ENCODE results near the gene PHF21B. TPM values are rescaled to one million over a fixed set of nuclear protein-coding genes. Genes with fewer than 3 reads are reported as not detected.

The PHF21B gene
- polyA plus RNA-seq, 1 donor (not counting 4 experiments of a cell fraction or from before 2014, with no cell fraction given) = not detected

GRCh38 chr22:44964722-44965078 lies 45.1 kb downstream of the PHF21B start:
- H3K9ac ChIP-seq (ENCODE audit: control insufficient read depth, extremely low read depth, insufficient read depth, low read length) = no peak overlapping the region
- no peaks in the 10 kb centered on the region for H3K9me3 ChIP-seq (ENCODE audit: control insufficient read depth, low read depth, low read length)
- dilution Hi-C loops (cut with MboI; ENCODE audit: extremely low pct_ligation_motif_present, low sequenced_read_pairs) = no loop called here
- H3K36me3 ChIP-seq (ENCODE audit: control insufficient read depth in 2 of 2, extremely low read depth in 1 of 2, insufficient read depth in 2 of 2, low read length in 2 of 2) = no peaks in the 10 kb centered on the region
- H3K27me3 ChIP-seq (ENCODE audit: control insufficient read depth, extremely low read depth, insufficient read depth, low read length) = no peaks in the 10 kb centered on the region
- H3K27ac ChIP-seq (ENCODE audit: control insufficient read depth, insufficient read depth, low read length) = no peak overlapping the region
- FAIRE-seq = no peak
- H3K4me3 ChIP-seq (ENCODE audit: control insufficient read depth in 2 of 3, extremely low read depth in 1 of 3, insufficient read depth in 2 of 3, low read depth in 1 of 3, low read length in 3 of 3) = no peak overlapping the region
- no peaks in the 10 kb centered on the region for H3K79me2 ChIP-seq (ENCODE audit: control insufficient read depth, insufficient read depth, low read length)
- H4K20me1 ChIP-seq (ENCODE audit: control insufficient read depth, extremely low read depth, insufficient read depth, low read length) = no peaks in the 10 kb centered on the region
- H2AFZ ChIP-seq (ENCODE audit: control insufficient read depth, low read length) = no peak overlapping the region
- TF ChIP-seq CTCF (optimal IDR thresholded peaks at IDR 0.05 in 1 of 3, IDR thresholded peaks at IDR 0.05 in 1 of 3, conservative IDR thresholded peaks at IDR 0.05 in 1 of 3; ENCODE audit: extremely low read depth in 1 of 3, insufficient read depth in 2 of 3, low read length in 3 of 3) (no peak), EZH2 (IDR thresholded peaks at IDR 0.05; ENCODE audit: low read length) (no peak)
- H3K4me1 ChIP-seq (ENCODE audit: control insufficient read depth, extremely low read depth, insufficient read depth, low read length) = no peaks in the 10 kb centered on the region
- DNase-seq (ENCODE audit: low read depth, low spot score) = no peak
- H3K4me2 ChIP-seq (ENCODE audit: control insufficient read depth, extremely low read depth, insufficient read depth, low read depth, low read length) = no peak overlapping the region
- H3K9me1 ChIP-seq (ENCODE audit: control insufficient read depth, extremely low read depth, insufficient read depth, low read length) = no peaks in the 10 kb centered on the region

GRCh38 chr22:44963832-44964721 lies 45.7 kb downstream of the PHF21B start:
- dilution Hi-C loops (cut with MboI; ENCODE audit: extremely low pct_ligation_motif_present, low sequenced_read_pairs) = no loop called here
- no peaks in the 10 kb centered on the region for H3K27me3 ChIP-seq (ENCODE audit: control insufficient read depth, extremely low read depth, insufficient read depth, low read length)
- no peaks in the 10 kb centered on the region for H3K79me2 ChIP-seq (ENCODE audit: control insufficient read depth, insufficient read depth, low read length)
- no peaks in the 10 kb centered on the region for H3K4me1 ChIP-seq (ENCODE audit: control insufficient read depth, extremely low read depth, insufficient read depth, low read length)
- DNase-seq (ENCODE audit: low read depth, low spot score) (no peak), FAIRE-seq (no peak)
- no peaks in the 10 kb centered on the region for H4K20me1 ChIP-seq (ENCODE audit: control insufficient read depth, extremely low read depth, insufficient read depth, low read length)
- no peak overlapping the region for H3K27ac ChIP-seq (ENCODE audit: control insufficient read depth, insufficient read depth, low read length)
- H3K9me1 ChIP-seq (ENCODE audit: control insufficient read depth, extremely low read depth, insufficient read depth, low read length) = no peaks in the 10 kb centered on the region
- no peak for TF ChIP-seq CTCF (optimal IDR thresholded peaks at IDR 0.05 in 1 of 3, IDR thresholded peaks at IDR 0.05 in 1 of 3, conservative IDR thresholded peaks at IDR 0.05 in 1 of 3; ENCODE audit: extremely low read depth in 1 of 3, insufficient read depth in 2 of 3, low read length in 3 of 3)
- TF ChIP-seq EZH2 (IDR thresholded peaks at IDR 0.05; ENCODE audit: low read length) = no peak
- H3K4me2 ChIP-seq (ENCODE audit: control insufficient read depth, extremely low read depth, insufficient read depth, low read depth, low read length) = no peak overlapping the region
- H3K9ac ChIP-seq (ENCODE audit: control insufficient read depth, extremely low read depth, insufficient read depth, low read length) = no peak overlapping the region
- H3K9me3 ChIP-seq (ENCODE audit: control insufficient read depth, low read depth, low read length) = no peaks in the 10 kb centered on the region
- H2AFZ ChIP-seq (ENCODE audit: control insufficient read depth, low read length) = no peak overlapping the region
- H3K4me3 ChIP-seq (ENCODE audit: control insufficient read depth in 2 of 3, extremely low read depth in 1 of 3, insufficient read depth in 2 of 3, low read depth in 1 of 3, low read length in 3 of 3) = no peak overlapping the region
- H3K36me3 ChIP-seq (ENCODE audit: control insufficient read depth in 2 of 2, extremely low read depth in 1 of 2, insufficient read depth in 2 of 2, low read length in 2 of 2) = no peaks in the 10 kb centered on the region

Data from keratinocyte (primary cell).